GM13976 (cell line): ENCODE measurements around the gene ACVR2A.

ENCODE experiments used
- DNase-seq: peaks from one replicate; pipeline ENCODE4 v3.0.0; 2012; ENCODE audit warnings: low spot score
- CTCF ChIP-seq: IDR thresholded peaks from 2 replicates; pipeline ENCODE4 v1.5.1; 2012; ENCODE audit warnings: borderline replicate concordance, mild to moderate bottlenecking; ENCODE audit not compliant: insufficient read depth; ENCODE audit errors: extremely low read depth, missing control alignments, control extremely low read depth
- in situ Hi-C: fragments of 300-500 bp; cut with MboI; formaldehyde crosslinking; loops from one replicate; pipeline ENCODE4 v1.12.0; 2022; ENCODE audit warnings: low sequenced_read_pairs, mixed read lengths, inconsistent platforms; ENCODE audit not compliant: unreplicated experiment

The ACVR2A gene

GRCh38 chr2:147843864-147844696 is 749 bp upstream of the ACVR2A start:
- TF ChIP-seq CTCF: no peak
- in situ Hi-C loops: no loop called here

GRCh38 chr2:147845411-147845971 is 662 bp downstream of the ACVR2A start:
- TF ChIP-seq CTCF: no peak
- in situ Hi-C loops: no loop called here
- peak; percentile 44 for DNase-seq

More at GRCh38 chr2:147843864-147844696, 749 bp upstream of the ACVR2A start:
- DNase-seq: peak; percentile 92

GRCh38 chr2:147846412-147847081 is 1.7 kb downstream of the ACVR2A start:
- in situ Hi-C loops: no loop called here
- DNase-seq: no peak
- TF ChIP-seq CTCF: no peak

- TF ChIP-seq CTCF: no peak
- in situ Hi-C loops: no loop called here
- no peak for DNase-seq
Observed at GRCh38 chr2:147847746-147848391, 3.0 kb downstream of the ACVR2A start.

- no peak for TF ChIP-seq CTCF
- in situ Hi-C loops: no loop called here
- no peak for DNase-seq
Observed at GRCh38 chr2:147850838-147851237, 6.0 kb downstream of the ACVR2A start.

GRCh38 chr2:147851244-147851930 is 6.6 kb downstream of the ACVR2A start:
- in situ Hi-C loops: no loop called here
- DNase-seq: no peak
- no peak for TF ChIP-seq CTCF
